ENCODE data around the gene SERPINF2. TPM values are rescaled to one million over a fixed set of nuclear protein-coding genes. Genes with fewer than 3 reads are reported as not detected.

Gene SERPINF2
- total RNA-seq, 4 donors from 2014 or later, result 6.0 to 28.8 (median 9.1) TPM

DNA sequence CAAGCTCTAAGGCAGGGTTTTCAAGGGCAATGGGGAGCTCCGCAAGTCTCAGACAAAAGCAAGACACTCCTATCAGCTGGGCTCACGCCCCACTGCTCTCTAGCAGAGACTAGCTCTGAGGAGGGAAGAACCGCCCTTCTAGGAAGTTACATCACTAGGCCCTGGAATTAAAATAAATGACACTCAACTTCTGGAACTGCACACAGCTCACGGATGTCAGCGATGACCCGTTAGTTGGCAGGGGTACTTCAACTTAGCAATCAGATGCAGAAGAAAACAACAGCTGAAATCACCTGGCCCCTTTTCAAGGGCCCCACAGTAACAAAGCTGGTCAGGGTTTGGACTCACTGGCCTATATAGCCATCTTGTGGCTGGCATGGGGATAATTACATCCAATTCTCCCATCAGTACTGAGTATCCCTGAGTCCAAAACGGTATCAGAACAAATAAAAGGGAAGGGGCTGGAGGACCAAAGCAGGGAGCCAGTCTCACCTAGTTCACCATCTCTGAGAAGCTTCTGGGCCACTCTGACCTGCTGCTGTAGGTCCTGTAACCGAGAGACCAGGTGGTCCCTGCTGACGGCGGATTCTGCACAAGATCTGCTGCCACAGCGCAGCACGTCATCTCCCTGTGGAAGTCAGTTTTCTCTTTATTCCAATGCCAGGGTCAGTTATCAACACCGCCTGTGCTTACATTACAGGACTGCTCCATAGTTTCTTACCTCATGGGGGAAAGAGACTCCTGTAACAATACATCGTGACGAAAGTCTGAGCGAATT is 41.4 kb downstream of the SERPINF2 start:
- ATAC-seq (ENCODE audit: low FRiP score), result peak; percentile 78
- TF ChIP-seq, protein P1, sequence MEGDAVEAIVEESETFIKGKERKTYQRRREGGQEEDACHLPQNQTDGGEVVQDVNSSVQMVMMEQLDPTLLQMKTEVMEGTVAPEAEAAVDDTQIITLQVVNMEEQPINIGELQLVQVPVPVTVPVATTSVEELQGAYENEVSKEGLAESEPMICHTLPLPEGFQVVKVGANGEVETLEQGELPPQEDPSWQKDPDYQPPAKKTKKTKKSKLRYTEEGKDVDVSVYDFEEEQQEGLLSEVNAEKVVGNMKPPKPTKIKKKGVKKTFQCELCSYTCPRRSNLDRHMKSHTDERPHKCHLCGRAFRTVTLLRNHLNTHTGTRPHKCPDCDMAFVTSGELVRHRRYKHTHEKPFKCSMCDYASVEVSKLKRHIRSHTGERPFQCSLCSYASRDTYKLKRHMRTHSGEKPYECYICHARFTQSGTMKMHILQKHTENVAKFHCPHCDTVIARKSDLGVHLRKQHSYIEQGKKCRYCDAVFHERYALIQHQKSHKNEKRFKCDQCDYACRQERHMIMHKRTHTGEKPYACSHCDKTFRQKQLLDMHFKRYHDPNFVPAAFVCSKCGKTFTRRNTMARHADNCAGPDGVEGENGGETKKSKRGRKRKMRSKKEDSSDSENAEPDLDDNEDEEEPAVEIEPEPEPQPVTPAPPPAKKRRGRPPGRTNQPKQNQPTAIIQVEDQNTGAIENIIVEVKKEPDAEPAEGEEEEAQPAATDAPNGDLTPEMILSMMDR (IDR thresholded peaks at IDR 0.05), result peak in 2 of 3 donors; percentile 64 to 74
- DNase-seq (ENCODE audit: low spot score), result peak; percentile 60

DNA sequence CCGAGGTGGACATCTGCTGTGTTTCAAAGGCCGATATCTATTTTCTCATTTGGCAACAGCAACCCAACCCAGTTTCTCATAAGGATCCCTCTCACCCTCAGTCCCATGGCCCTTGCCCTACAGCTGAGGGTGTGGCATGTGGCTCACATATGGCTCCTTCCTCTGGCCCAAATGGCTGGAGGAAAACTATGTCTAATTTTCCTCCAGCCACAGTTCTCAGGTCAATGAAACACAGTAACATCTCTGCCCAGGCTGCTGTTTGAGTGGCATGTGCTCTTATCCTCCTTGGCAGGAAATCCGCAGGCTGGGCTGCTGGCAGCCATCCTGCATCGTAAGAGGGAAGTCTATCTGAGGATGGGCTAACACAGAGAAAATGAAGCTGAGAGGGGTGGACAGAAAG is 43.3 kb downstream of the SERPINF2 start:
- ATAC-seq (ENCODE audit: low FRiP score) (no peak), DNase-seq (ENCODE audit: low spot score) (no peak)
- TF ChIP-seq, protein P1 (IDR thresholded peaks at IDR 0.05), result no peak

DNA sequence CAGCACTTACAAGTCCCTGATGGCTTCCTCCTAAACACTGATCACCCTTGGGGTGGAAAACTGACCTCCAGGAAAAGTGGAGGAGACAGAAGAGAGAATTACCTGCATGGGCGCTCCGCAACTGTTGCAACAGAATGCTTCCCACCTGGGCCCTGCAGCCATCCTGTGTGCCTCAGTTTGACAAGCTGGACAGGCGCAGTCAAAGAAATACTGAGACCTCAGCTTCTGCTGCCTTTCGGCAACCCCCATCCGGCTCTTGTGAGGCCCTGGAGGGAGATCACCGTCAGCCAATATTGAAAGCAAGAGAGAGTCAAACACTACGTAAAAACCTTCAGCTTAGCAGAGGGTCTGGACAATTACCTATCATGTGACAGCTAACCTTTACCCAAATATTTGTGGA is 44.0 kb downstream of the SERPINF2 start:
- TF ChIP-seq, protein P1 (IDR thresholded peaks at IDR 0.05), result no peak
- DNase-seq (ENCODE audit: low spot score) (no peak), ATAC-seq (ENCODE audit: low FRiP score) (no peak)

DNA sequence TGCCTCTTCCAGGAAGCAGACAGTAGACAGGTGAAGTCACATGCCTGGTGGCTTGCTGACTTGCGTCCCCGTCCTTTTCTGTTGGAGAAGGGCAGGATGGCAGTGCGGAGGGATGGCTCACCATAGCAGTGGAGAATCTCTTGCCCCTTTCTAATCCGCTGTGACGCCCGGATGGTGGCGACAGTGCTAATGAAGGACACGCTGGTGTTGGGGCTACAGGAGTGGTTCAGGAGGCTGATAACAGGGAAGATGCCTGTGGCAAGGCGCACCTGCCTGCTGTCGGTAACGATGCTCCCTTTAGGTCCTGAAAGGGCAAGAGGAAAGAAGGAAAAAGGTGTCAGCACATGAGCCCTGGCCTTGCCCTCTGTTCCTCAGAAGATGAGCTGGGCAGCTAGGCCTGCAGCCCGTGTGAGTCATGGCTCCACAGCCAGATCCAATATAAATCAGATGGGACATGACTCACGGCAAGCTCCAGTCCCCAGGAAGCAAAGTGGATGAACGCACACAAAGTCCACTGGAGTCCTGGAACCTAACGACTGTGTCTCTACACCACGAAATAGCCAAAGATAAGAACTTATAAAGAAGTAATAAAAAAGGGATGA is 44.7 kb downstream of the SERPINF2 start:
- TF ChIP-seq, protein P1 (IDR thresholded peaks at IDR 0.05), result no peak
- no peak for DNase-seq (ENCODE audit: low spot score)
- ATAC-seq (ENCODE audit: low FRiP score), result peak; percentile 49

DNA sequence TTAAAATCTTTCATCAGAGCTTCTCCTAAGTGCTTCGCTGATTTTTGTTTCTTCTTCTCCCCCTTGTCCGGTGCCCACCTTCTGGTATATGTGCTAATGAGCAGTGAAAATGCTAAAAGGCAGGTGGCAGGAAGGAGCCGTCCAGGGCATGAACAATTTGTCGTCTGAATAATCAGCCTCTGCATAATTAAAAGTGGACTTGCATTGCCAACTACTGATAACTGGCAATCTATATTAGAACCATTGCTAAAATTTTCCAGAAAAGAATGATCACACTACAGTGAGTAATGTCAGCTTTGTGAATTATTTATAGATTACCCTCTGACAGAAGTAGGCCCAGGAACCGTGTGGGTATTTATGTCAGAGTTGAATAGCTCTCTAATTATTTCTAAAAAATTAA is 47.3 kb downstream of the SERPINF2 start:
- ATAC-seq (ENCODE audit: low FRiP score) (no peak), DNase-seq (ENCODE audit: low spot score) (no peak)
- TF ChIP-seq, protein P1 (IDR thresholded peaks at IDR 0.05), result no peak

DNA sequence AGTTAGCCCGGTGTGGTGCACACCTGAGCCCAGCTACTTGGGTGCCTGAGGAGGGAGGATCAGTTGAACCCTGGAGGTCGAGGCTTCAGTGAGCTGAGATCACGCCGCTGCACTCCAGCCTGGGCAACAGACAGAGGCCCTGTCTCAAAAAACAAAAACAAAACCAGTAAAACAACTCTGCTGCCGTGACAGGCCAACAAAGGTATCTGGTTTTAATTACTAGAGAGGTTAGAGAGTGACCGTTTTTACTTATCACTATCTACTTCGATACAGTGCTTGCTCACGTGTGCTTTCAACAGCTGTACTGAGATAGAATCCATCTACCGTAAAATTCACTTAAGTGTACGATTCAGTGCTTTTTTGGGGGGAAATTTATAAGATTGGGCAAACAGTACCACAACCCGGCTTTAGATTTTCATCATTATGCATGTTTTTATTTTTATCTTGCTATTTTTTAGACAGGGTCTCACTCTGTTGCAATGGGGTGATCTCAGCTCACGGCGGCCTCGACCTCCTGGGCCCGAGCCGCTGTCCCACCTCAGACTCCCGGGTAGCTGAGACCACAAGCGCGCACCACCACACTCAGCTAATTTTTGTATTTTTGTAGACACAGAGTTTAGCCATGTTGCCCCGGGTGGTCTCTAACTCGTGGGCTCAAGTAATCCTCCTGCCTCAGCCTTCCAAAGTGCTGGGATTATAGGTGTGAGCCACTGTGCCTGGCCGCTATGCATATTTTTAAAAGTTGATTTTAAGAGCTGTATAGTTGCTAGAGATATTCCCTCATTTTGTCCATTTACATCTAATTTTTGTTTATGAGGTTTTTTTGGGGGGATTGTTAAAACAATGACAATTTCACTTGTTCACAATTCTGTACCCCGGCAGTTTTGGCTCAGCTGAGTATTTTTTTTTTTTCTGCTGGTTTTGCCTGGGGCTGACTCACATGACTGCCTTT is 50.1 kb downstream of the SERPINF2 start:
- TF ChIP-seq, protein P1 (IDR thresholded peaks at IDR 0.05), result no peak
- no peak for ATAC-seq (ENCODE audit: low FRiP score)
- no peak for DNase-seq (ENCODE audit: low spot score)

All from omental fat pad (tissue), 4 donors.